NCI-H524 (cell line): ENCODE measurements around the gene DIS3L2.

ENCODE experiments used
- DNase-seq, 2 experiments: peaks; one replicate each; lab custom pipeline; 2025; lab: John Stamatoyannopoulos, UW

The DIS3L2 gene

GRCh38 chr2:231955758-231956472 lies 5.6 kb upstream of the DIS3L2 start:
- DNase-seq = no peak

GRCh38 chr2:231957913-231958763 lies 3.4 kb upstream of the DIS3L2 start:
- no peak for DNase-seq

GRCh38 chr2:231960810-231961348 lies 634 bp upstream of the DIS3L2 start:
- no peak for DNase-seq

- DNase-seq = no peak
These were observed 3.6 kb downstream of the DIS3L2 start for GRCh38 chr2:231965102-231965501.

- DNase-seq = no peak
These were observed 5.4 kb downstream of the DIS3L2 start for GRCh38 chr2:231966886-231967285.

GRCh38 chr2:231968820-231969219 lies 7.3 kb downstream of the DIS3L2 start:
- DNase-seq = no peak

GRCh38 chr2:231970461-231970860 lies 8.9 kb downstream of the DIS3L2 start:
- DNase-seq = no peak

GRCh38 chr2:231975001-231975400 lies 13.5 kb downstream of the DIS3L2 start:
- DNase-seq = no peak

- no peak for DNase-seq
These were observed 15.9 kb downstream of the DIS3L2 start for GRCh38 chr2:231977430-231977829.

GRCh38 chr2:231984992-231985391 lies 23.5 kb downstream of the DIS3L2 start:
- DNase-seq = no peak

- DNase-seq = no peak
These were observed 24.3 kb downstream of the DIS3L2 start for GRCh38 chr2:231985823-231986261.

- DNase-seq = peak in 1 of 2 experiments; percentile 5
These were observed 25.7 kb downstream of the DIS3L2 start for GRCh38 chr2:231987124-231987727.

- no peak for DNase-seq
These were observed 26.8 kb downstream of the DIS3L2 start for GRCh38 chr2:231988179-231988866.

GRCh38 chr2:231991664-231992063 lies 30.2 kb downstream of the DIS3L2 start:
- DNase-seq = no peak

- DNase-seq = no peak
These were observed 31.4 kb downstream of the DIS3L2 start for GRCh38 chr2:231992888-231993287.

GRCh38 chr2:231996797-231997540 lies 35.5 kb downstream of the DIS3L2 start:
- DNase-seq = no peak

- no peak for DNase-seq
These were observed 36.5 kb downstream of the DIS3L2 start for GRCh38 chr2:231998046-231998445.

- DNase-seq = no peak
These were observed 38.9 kb downstream of the DIS3L2 start for GRCh38 chr2:232000439-232000838.

- DNase-seq = no peak
These were observed 39.6 kb downstream of the DIS3L2 start for GRCh38 chr2:232001073-232001472.

- no peak for DNase-seq
These were observed 44.7 kb downstream of the DIS3L2 start for GRCh38 chr2:232006253-232006652.
